OCI-LY3 (cell line): ENCODE measurements around the gene ASTN1.

Experiments used
- CTCF ChIP-seq: fragments of 200-600, 300-600 bp; sonication (generic); IDR thresholded peaks from 2 replicates; pipeline ENCODE4 v1.5.1; 2014; ENCODE audit warnings: antibody characterized with exemption, low read length, low read depth
- EZH2phosphoT487 ChIP-seq: fragments of 200-600 bp; shearing (Covaris generic); IDR thresholded peaks from 2 replicates; pipeline ENCODE4 v1.6.1; 2018; ENCODE audit warnings: antibody characterized with exemption, mixed run types, low read depth

GRCh38 chr1:176904057-176904751 lies 260.3 kb downstream of the ASTN1 start:
- TF ChIP-seq CTCF (no peak), EZH2phosphoT487 (no peak)
